Kidney tubule cell (primary cell): ENCODE results near the gene PRSS2.
"Not testable (repeated sequence)": the region's sequence is repeated elsewhere in the genome, so short reads cannot be mapped to it uniquely, and the experiment has no call there.

Experiments used
- DNase-seq: peaks from one replicate; pipeline ENCODE4 v3.0.0-alpha.2; 2018; ENCODE audit warnings: low spot score

The PRSS2 gene

GRCh38 chr7:142759433-142759832 lies 11.3 kb upstream of the PRSS2 start:
- DNase-seq = no peak

- no peak for DNase-seq
Observed at GRCh38 chr7:142760071-142760642, 10.6 kb upstream of the PRSS2 start.

GRCh38 chr7:142761606-142762005 lies 9.2 kb upstream of the PRSS2 start:
- DNase-seq = not testable (repeated sequence)

GRCh38 chr7:142762104-142762503 lies 8.7 kb upstream of the PRSS2 start:
- no peak for DNase-seq

DNA sequence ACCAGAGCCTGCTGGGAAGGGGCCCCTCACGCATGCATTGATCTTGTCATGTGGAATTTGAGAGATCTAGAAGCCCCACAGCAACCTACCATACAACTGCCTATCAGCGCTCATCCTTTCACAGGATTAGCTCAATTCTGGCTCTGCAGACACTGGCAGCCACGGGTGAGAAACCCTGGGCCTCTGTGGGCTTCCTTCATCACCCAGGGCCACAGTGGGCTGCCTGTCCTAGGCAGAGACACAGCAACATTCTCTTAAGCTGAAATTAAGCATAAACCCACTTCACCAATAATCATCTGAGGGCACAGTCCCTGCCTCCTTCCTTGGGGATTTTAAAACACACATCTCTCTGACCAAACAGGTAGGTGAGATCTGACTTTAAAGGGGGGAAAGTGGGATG lies 3.3 kb upstream of the PRSS2 start:
- DNase-seq = no peak

- no peak for DNase-seq
Observed at GRCh38 chr7:142767861-142768260, 2.9 kb upstream of the PRSS2 start.

- DNase-seq = not testable (repeated sequence)
Observed at GRCh38 chr7:142768885-142769284, 1.9 kb upstream of the PRSS2 start.

DNA sequence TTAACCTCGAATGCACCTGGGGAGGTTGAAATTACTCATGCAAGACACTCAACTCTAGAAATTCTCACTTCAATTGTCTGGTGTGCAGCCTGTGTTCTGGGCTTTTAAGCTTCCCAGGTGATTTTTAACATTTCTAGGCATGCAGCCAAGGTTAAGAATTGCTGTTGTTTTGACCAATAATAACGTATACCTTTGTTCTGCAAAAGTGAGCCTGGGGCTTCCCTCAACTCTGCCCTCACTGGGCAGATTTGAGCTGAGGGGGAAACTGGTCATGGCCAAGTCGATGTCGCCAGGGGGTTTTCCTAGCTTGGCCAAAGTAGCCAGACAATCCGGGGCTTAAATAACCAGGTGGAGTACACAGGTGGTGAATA lies 568 bp downstream of the PRSS2 start:
- DNase-seq = no peak

DNA sequence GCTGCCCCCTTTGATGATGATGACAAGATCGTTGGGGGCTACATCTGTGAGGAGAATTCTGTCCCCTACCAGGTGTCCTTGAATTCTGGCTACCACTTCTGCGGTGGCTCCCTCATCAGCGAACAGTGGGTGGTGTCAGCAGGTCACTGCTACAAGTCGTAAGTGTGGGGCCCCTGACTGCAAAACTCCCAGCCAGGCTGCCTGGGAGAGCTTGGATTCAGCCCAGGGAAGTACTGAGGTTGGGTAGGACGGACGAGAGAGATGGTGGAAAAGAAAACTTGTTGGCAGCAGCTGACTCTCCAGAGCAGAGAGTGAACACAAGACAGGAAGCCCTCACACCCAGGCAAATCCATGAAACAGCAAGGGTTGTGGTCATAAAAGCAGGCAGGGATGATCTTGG lies 1.3 kb downstream of the PRSS2 start:
- no peak for DNase-seq

DNA sequence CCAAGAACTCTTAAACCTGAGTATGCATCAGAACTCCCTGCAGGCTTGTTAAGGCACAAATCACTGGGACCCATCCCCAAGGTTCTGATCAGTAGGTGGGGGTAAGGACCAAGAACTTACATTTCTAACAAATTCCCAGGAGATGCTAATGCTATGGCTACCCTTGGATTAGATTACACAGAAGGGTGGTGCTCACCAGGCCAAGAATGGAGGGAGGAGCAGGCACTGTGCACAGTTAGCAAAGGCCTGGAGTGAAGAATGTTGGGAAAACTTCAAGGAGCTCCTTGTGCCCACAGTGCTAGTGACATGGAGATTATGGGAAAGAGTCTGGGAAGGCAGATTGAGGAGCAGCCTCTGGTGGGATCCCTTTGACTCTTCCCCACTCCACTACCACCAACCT lies 1.9 kb downstream of the PRSS2 start:
- DNase-seq = no peak

- no peak for DNase-seq
Observed at GRCh38 chr7:142773230-142773629, 2.5 kb downstream of the PRSS2 start.

GRCh38 chr7:142773937-142774744 lies 3.4 kb downstream of the PRSS2 start:
- no peak for DNase-seq

- peak; percentile 54 for DNase-seq
Observed at GRCh38 chr7:142774826-142775225, 4.1 kb downstream of the PRSS2 start.

- DNase-seq = not testable (repeated sequence)
Observed at GRCh38 chr7:142775351-142776115, 4.8 kb downstream of the PRSS2 start.

GRCh38 chr7:142776206-142776844 lies 5.6 kb downstream of the PRSS2 start:
- DNase-seq = peak; percentile 17

- DNase-seq = not testable (repeated sequence)
Observed at GRCh38 chr7:142776845-142777225, 6.1 kb downstream of the PRSS2 start.

DNA sequence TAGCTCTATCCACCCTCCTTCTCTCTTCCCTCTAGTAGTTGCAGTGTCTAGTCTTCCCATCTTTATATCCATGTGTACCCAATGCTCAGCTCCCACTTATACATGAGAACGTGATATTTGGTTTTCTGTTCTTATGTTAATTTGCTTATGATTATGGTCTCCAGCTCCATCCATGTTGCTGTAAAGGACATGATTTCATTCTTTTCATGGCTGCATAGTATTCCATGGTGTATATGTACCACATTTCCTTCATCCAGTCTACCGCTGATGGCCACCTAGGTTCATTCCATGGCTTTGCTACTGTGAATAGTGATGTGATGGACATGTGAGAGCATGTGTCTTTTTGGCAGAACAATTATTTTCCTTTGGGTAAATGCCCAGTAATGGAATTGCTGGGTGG lies 6.5 kb downstream of the PRSS2 start:
- DNase-seq = no peak

GRCh38 chr7:142782922-142783900 lies 12.4 kb downstream of the PRSS2 start:
- peak; percentile 92 for DNase-seq

DNA sequence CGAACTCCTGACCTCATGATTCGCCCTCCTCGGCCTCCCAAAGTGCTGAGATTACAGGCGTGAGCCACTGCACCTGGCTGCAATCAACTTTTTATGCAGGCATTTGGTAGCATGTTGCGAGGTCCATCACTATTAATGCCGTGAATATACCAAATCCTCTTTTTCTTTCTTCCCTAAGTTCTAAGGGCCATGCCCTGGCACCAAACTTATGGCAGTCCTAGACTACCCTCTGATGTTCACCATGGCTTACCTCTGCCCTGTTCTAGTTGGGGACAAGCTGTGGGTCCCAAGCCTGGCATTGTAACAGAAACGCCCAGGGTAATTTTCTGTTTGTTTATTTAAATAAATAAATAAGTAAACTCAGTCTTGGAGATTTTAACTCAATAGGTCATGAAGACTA lies 13.3 kb downstream of the PRSS2 start:
- DNase-seq = no peak

DNA sequence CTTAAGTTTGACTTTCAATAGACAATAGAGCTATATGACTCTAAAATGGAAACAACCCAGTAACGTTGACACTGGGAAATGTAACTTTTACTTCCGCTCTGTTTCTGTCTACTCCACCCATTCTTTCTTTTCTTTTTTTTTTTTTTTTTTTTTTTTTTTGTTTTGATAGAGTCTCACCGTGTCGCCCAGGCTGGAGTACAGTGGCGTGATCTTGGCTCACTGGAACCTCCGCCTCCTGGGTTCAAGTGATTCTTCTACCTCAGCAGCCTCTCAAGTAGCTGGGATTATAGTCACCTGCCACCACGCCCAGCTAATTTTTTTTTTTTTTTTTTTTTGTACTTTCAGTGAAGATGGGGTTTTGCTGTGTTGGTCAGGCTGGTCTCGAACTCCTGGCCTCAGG lies 13.9 kb downstream of the PRSS2 start:
- DNase-seq = no peak

GRCh38 chr7:142785841-142786250 lies 15.1 kb downstream of the PRSS2 start:
- no peak for DNase-seq
